K562 (cell line): ENCODE data around the gene ADAMTS14. TPM values are rescaled to one million over a fixed set of nuclear protein-coding genes. Genes with fewer than 3 reads are reported as not detected.

Experiments used
- CCAR2 ChIP-seq: fragments of 200-400 bp; formaldehyde crosslinking; IDR thresholded peaks from 2 replicates; pipeline ENCODE4 v1.6.1; 2017; ENCODE audit warnings: mild to moderate bottlenecking, low read depth, low read length
- TAF15 ChIP-seq: fragments of 200-400 bp; formaldehyde crosslinking; IDR thresholded peaks from 2 replicates; pipeline ENCODE4 v1.6.1; 2017; ENCODE audit warnings: mild to moderate bottlenecking, low read depth, low read length, moderate library complexity
- TAL1 ChIP-seq: fragments of 450-650 bp; IDR thresholded peaks from 2 replicates; pipeline ENCODE4 v1.6.1; 2016; ENCODE audit warnings: mild to moderate bottlenecking
- ZC3H4 ChIP-seq: sonication (generic); formaldehyde crosslinking; IDR thresholded peaks from 2 replicates; pipeline ENCODE4 v1.9.0; 2021; ENCODE audit warnings: missing genetic modification reagents, borderline replicate concordance
- ZNF253 ChIP-seq: fragments of 250-450 bp; sonication (Bioruptor Pico); conservative IDR thresholded peaks from 2 replicates; pipeline ENCODE4 v1.6.1; 2021; ENCODE audit warnings: mild to moderate bottlenecking
- ZNF274 ChIP-seq: IDR thresholded peaks from 2 replicates; pipeline ENCODE4 v1.6.1; 2011; ENCODE audit warnings: low read depth, mild to moderate bottlenecking, low read length, moderate library complexity, borderline replicate concordance
- ZZZ3 ChIP-seq: fragments of 450-650 bp; IDR thresholded peaks from 2 replicates; pipeline ENCODE4 v1.6.1; 2016; ENCODE audit warnings: antibody characterized with exemption, mild to moderate bottlenecking, moderate library complexity
- polyA plus RNA-seq, 8 experiments: library from polyadenylated mRNA; depleted of rRNA in 4 of 8; stranded (reverse) in 5 of 8; unstranded in 3 of 8; fragments of >200 nt; fragmentation: Nextera tagmentation in 2 of 8; fragmentation: Illumina TruSeq in 1 of 8; extraction: Ambion mirVana in 2 of 8; extraction: Trizol in 1 of 8; gene quantifications; 2 replicates each; pipeline versions ENCODE4 v1.2.1 to v1.2.3, GENCODE V29; 2011 to 2014; ENCODE audit warnings: inconsistent platforms in 1 of 8, missing spikeins in 1 of 8
- total RNA-seq, 7 experiments: library from RNA; depleted of rRNA in 6 of 7; stranded (reverse); fragments of >200 nt in 6 of 7; fragmentation: Illumina TruSeq in 2 of 7; extraction: Trizol in 2 of 7; gene quantifications; 2 replicates each; pipeline versions ENCODE4 v1.2.1 to v1.2.3, GENCODE V29; 2011 to 2021; ENCODE audit warnings: low replicate concordance in 1 of 7
- TF ChIP-seq, protein P1 (sequence below), 2 experiments: fragments of 450-650 bp in 1 of 2; sonication (generic) in 1 of 2; formaldehyde crosslinking in 1 of 2; IDR thresholded peaks; 2 replicates each; pipeline versions ENCODE4 v1.7.1 to v1.9.0; 2016 to 2022; ENCODE audit warnings: inconsistent platforms in 1 of 2, mild to moderate bottlenecking in 1 of 2, missing genetic modification reagents in 1 of 2
- TF ChIP-seq, protein P2 (sequence below): fragments of 250-450 bp; sonication (Bioruptor Pico); IDR thresholded peaks from 2 replicates; pipeline ENCODE4 v1.8.0; 2021; ENCODE audit warnings: mild to moderate bottlenecking, moderate library complexity
- TF ChIP-seq, protein P3 (sequence below): sonication (generic); formaldehyde crosslinking; IDR thresholded peaks from 2 replicates; pipeline ENCODE4 v1.8.0; 2022; ENCODE audit warnings: mild to moderate bottlenecking, missing genetic modification reagents
- TF ChIP-seq, protein P4 (sequence below), 2 experiments: IDR thresholded peaks in 1 of 2; conservative IDR thresholded peaks in 1 of 2; 2 replicates each; pipeline ENCODE4 v1.6.1; 2016; ENCODE audit warnings: low read depth in 2 of 2, mild to moderate bottlenecking in 1 of 2, missing compliant biosample characterization in 1 of 2, missing genetic modification characterization in 1 of 2, moderate library complexity in 1 of 2

Gene ADAMTS14
- total and polyA plus RNA-seq, 9 of the 15 experiments (the other 6 are each of a cell fraction or from before 2014, with no cell fraction given), result 0.04 to 37.4 (median 15.9) TPM

DNA sequence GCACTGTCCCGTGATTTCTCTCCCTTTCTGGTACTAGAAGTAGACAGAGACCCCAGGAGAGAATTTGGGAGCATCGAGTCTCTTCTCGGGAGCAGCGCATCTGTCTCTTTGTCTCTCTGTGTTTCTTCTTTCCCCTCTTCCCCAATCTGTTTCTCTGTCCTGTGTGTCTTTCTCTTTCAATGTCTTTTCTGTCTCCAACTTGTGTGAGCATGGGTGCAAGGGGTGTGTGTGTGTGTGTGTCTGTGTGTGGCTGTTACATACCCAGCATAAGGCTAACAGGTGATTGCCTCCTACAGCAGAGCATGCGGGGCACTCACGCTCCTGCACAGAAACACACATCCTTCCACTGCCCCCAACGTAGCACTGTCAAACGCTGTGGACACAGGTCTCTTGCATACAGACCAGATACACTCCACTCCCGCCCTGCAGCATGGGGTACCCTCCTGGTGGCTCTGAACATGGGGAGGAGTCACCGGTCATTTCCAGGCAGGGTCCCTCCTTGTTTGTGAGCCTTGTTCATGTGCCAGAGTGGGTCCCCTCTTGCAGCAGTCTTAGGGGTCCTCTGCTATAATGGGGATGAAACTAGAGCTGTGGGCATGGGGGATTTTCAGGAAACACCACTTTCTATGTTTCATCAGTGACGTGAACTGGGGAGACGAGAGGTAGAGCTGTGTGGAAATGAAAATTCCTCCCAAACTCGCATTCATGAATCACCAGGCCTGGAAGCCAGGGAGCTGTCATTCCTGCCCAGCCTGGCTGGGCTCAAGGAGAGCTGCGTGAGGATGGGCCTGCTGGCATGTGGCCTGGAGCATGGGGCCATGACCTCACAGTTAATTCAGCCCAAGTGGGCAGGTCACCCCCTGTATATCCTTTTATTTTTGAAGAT lies 980 bp downstream of the ADAMTS14 start (continued):
- TF ChIP-seq, protein P1, sequence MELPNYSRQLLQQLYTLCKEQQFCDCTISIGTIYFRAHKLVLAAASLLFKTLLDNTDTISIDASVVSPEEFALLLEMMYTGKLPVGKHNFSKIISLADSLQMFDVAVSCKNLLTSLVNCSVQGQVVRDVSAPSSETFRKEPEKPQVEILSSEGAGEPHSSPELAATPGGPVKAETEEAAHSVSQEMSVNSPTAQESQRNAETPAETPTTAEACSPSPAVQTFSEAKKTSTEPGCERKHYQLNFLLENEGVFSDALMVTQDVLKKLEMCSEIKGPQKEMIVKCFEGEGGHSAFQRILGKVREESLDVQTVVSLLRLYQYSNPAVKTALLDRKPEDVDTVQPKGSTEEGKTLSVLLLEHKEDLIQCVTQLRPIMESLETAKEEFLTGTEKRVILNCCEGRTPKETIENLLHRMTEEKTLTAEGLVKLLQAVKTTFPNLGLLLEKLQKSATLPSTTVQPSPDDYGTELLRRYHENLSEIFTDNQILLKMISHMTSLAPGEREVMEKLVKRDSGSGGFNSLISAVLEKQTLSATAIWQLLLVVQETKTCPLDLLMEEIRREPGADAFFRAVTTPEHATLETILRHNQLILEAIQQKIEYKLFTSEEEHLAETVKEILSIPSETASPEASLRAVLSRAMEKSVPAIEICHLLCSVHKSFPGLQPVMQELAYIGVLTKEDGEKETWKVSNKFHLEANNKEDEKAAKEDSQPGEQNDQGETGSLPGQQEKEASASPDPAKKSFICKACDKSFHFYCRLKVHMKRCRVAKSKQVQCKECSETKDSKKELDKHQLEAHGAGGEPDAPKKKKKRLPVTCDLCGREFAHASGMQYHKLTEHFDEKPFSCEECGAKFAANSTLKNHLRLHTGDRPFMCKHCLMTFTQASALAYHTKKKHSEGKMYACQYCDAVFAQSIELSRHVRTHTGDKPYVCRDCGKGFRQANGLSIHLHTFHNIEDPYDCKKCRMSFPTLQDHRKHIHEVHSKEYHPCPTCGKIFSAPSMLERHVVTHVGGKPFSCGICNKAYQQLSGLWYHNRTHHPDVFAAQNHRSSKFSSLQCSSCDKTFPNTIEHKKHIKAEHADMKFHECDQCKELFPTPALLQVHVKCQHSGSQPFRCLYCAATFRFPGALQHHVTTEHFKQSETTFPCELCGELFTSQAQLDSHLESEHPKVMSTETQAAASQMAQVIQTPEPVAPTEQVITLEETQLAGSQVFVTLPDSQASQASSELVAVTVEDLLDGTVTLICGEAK (IDR thresholded peaks at IDR 0.05), result 0 out of 2 replicates have a peak, but pooled peaks have one; percentile 52
- TF ChIP-seq, protein P1 (CRISPR knock-in tag; IDR thresholded peaks at IDR 0.05), result no peak
- TF ChIP-seq ZNF253 (no peak), ZZZ3 (no peak), ZNF274 (no peak), CCAR2 (no peak), TAL1 (no peak; the same call in 1 of the 2 replicates), TAF15 (no peak), ZC3H4 (CRISPR knock-in tag) (no peak)
- TF ChIP-seq, protein P2, sequence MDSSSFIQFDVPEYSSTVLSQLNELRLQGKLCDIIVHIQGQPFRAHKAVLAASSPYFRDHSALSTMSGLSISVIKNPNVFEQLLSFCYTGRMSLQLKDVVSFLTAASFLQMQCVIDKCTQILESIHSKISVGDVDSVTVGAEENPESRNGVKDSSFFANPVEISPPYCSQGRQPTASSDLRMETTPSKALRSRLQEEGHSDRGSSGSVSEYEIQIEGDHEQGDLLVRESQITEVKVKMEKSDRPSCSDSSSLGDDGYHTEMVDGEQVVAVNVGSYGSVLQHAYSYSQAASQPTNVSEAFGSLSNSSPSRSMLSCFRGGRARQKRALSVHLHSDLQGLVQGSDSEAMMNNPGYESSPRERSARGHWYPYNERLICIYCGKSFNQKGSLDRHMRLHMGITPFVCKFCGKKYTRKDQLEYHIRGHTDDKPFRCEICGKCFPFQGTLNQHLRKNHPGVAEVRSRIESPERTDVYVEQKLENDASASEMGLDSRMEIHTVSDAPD (CRISPR knock-in tag), result no peak
- TF ChIP-seq, protein P3, sequence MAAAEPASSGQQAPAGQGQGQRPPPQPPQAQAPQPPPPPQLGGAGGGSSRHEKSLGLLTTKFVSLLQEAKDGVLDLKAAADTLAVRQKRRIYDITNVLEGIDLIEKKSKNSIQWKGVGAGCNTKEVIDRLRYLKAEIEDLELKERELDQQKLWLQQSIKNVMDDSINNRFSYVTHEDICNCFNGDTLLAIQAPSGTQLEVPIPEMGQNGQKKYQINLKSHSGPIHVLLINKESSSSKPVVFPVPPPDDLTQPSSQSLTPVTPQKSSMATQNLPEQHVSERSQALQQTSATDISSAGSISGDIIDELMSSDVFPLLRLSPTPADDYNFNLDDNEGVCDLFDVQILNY (CRISPR knock-in tag), result no peak
- TF ChIP-seq, protein P4, sequence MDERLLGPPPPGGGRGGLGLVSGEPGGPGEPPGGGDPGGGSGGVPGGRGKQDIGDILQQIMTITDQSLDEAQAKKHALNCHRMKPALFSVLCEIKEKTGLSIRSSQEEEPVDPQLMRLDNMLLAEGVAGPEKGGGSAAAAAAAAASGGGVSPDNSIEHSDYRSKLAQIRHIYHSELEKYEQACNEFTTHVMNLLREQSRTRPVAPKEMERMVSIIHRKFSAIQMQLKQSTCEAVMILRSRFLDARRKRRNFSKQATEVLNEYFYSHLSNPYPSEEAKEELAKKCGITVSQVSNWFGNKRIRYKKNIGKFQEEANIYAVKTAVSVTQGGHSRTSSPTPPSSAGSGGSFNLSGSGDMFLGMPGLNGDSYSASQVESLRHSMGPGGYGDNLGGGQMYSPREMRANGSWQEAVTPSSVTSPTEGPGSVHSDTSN (CRISPR knock-in tag; IDR thresholded peaks at IDR 0.05; ENCODE audit: low read depth), result no peak
- TF ChIP-seq, protein P4 (tag; conservative IDR thresholded peaks at IDR 0.05; ENCODE audit: low read depth), result no peak
